ENCODE results near the gene KIF5A.

- TF ChIP-seq CTCF (IDR thresholded peaks at IDR 0.05) (no peak), POLR2A (IDR thresholded peaks at IDR 0.05) (no peak)
These were observed 16.7 kb upstream of the KIF5A start for GRCh38 chr12:57533108-57533507.

Measured in right lobe of liver (tissue), 4 donors.